Right hindlimb (tissue), 1 donor: Measurements from ENCODE around the gene DGKI.
A peak's percentile ranks its signal among the peaks of the same experiment; 100 is the strongest.

ENCODE experiments used
- DNase-seq: peaks from one replicate; pipeline ENCODE4 v3.0.0-alpha.2; 2018

DGKI gene

DNA sequence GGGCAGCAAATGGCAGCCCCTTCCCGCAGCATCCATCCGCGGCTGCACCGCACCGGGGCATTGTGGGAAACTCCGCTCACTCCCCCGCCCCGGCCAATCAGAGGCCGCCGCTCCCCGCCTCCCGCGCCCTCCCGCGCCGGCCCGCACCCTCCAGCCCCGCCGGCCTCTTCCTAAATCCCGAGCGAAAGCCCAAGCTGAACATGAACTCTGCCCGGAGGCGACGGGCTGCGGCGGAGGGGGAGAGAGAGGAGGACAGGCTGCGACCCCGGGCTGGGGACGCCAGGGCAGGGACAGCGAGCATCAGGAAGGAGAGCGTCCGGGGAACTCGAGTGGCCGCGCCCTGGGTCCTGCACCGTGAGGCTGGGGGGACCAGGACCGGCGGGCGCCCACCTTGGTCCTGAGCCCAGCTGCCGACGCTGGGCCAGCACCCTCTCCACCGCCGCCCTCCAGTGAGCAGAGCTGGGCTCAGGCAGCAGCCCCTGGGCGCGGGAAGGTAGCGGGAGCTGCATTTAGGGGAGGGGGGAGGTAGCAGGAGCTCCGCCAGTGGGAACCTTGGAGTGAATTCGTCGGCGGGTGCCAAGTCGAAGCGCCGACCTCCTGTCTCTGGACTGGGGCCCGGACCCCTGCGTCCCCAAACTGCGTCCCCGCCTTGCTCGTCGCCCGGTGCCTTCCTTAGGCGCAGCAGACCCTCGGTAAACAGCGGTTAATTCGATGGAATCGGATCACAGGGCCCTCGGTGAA, at the start of gene DGKI:
Gene DGKI (minus strand): TSS at position 148 of the 741 bp plus-strand sequence.
- peak; percentile 43 for DNase-seq

DNA sequence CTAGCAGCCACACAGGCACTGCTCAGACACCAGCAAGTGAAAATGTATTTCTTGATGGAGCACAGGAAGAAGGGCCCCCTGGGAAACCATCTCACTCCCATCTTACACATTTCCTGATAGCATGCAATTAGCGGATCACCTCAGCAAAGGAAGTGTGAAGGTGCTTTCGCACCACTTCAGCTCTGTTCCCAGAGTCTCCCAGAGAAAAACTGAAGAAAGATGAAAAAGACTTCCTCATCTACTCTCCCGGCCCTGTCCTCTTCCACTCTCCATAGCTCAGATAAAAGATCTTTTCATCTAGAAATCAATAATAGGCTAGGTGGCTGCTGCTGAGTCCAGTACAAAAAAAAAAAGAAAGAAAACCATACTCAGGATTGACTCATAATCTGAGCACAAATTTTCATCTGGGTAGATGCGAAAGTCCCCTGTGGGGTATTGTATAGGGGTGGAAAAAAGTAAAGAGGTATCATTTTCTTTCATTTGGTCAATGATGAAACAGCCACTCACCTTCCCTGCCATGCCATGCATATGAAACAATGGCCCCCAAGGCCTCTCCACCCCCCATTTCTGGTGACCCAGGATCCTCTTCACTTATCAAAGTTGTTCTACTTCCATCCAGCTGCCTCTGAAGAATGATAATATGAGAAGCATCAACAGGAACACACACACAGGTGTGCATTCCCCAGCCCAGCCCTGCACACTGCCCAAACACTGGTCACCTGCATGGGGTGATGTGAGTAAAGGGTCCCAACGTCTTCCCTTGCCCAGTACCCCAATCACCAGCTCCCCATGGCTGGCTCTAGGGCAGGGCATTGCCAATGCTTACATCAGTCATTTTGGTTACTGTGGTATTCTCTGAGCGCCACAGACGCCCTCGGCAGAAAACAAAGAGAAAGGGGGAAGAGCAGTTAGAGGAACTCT, 48.8 kb upstream of the DGKI start:
- no peak for DNase-seq

DNA sequence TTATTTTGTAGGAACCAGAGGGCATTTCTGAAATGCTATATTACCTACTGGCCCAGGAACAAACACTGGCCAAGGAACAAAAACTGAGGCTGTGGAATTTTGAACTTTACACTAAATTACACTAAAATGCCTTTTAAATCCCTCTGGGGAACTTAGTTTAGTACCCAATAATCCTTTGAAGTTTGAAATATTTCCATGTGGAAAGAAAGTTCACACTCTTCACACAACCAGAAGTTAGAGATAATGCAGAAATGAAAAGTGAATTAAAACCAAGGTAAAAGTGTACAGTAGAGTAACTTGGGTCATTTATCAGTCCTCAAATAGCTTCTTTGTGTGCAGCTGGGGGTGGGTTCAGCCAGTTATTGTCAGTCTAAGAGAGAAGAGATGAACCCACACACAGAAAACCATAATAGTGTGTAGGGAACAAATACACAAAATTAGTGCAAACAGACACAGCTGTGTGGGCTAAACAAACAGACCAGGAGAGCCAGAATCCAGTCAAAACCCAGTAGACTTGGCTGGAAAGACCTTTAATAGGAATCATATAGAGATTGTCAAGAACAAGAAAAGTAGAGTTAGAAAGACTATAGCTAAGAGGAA, 46.5 kb upstream of the DGKI start:
- DNase-seq: no peak

DNA sequence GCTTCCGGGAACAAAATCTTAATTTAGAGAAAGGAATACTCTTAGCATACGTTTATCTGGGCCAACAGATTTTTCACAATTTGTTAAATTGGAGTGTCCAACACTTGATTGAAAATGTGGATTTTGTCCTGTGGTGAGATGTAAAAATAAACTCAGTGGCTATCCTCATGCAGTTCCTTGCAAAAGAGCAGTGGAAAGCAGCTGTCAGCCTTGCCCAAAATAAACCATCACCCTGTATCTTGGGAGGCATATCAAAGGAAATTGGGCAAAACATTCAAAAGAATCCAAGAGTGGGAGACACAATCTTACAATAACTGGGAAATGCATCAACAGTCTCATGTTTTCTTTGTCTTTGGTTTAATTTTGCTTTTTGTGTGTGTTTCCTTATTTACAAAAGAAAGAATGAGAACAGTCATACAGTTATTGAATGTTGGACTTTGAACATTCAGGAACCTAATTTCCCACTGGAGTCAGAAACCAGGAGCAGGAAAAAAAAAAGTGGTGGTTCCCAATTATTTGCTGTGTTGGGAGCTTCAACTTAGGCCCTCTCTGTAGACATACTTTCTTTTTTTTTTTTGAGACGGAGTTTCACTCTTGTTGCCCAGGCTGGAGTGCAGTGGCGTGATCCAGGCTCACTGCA, 44.4 kb upstream of the DGKI start:
- no peak for DNase-seq

DNA sequence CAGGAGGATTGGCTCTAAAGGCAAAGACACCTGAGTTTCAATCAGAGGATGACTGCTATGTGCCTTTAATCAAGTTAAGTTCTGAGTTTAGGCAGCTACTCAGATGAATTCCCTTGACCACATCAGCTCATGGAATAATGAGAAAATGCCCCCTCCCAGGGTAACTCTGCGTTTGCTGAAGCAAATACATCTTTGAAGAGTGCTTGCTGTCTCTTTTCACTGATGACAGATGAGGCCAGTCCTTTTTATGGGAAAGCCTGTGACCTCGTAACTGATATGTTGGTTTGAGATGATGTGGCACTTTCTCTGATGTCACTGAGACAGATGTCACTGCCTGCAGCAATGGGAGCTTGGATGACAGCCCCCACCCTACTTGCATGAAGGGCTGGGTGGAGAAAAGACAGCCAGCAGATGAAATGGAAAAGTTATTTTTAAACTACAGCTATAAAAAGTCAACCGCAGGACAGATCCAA, 43.7 kb upstream of the DGKI start:
- DNase-seq: peak; percentile 55

DNA sequence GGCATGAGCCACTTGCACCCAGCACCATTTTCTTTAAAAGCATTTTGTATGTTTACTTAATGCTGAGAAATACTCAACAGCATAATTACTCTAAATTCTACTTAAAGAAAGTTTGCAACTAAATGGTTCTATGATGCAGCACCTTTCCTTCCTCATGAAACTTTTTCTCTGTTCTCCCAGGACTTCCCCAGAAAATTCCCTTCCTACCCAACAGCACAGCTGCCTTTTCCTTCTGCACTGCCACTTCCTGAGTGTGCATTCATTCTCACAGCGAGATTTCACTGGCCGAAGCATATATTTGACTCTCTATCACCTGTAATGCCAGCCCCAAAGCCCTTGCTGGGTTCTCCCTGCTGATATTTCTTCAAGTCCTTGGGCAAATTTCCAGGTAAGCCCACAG, 41.5 kb upstream of the DGKI start:
- DNase-seq: no peak

DNA sequence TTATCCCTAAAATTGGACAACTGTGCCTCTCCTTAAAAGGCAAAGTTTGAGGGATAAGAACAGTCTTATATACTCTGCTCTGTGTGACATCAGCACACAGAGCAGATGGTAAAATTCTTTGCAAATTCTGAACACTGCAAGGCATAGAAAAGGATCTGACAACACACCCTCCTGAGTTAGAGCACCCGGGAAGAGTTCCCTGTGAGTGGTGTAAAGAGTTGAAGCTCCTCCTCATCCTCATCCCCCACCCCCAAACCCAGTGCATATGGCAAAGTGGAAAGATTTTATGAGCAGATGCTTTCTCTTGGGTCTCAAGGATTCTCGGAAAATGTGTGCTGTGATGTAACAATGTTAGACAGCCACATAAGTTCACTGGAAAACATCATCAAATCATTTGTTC, 40.0 kb upstream of the DGKI start:
- peak; percentile 63 for DNase-seq

DNA sequence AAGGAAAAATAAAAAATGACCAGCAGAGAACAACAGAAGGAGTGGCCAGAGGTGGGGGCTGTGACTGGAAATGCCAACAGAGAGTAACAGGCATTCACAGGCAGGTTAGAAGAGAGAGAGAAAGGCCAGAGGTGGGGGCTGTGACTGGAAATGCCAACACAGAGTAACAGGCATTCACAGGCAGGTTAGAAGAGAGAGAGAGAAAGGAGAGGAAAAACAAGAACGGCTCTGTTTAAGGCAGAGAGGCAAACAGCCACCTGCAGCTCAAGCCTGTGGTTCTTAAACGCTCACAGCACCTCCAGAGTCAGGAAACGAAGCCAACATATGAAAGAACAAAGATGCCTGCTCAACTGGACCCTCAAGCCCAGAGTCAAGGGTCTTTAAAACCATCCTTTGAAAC, 39.5 kb upstream of the DGKI start:
- no peak for DNase-seq

DNA sequence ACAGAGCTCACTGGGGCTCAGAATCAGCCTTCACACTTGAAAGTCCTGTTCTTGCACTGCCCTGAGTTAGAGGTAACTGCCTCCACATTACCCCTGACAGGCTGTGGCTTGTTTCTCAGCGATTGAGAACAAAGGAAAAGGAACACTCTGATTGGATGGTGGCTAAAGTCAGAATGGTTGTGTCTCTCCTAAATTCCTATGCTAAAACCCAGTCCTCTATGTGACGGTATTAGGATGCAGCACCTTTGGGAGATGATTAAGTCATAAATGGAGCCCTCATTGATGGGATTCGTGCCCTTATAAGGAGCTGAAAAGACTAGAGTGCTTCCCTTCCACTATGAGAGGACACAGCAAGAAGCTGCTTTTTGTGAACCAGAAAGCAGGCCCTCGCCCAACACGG, 38.9 kb upstream of the DGKI start:
- no peak for DNase-seq

DNA sequence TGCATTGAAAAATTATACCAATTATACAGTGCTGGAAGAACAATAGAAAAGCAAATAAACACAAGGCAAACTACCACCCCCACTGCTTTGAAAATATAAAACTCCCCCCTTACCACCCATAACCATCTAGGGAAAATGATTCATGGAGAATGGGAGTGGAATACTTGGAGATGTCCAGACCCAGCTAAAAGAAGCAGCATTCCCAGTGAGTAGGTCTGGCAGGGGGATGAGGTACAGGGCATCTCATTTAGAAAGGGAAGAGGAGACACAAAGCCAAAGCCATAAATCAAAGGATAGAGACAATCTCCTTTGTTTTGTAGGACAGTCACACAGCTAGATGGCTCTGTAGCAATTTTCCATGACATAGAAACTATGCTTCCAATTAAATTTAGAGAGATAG, 36.0 kb upstream of the DGKI start:
- no peak for DNase-seq

DNA sequence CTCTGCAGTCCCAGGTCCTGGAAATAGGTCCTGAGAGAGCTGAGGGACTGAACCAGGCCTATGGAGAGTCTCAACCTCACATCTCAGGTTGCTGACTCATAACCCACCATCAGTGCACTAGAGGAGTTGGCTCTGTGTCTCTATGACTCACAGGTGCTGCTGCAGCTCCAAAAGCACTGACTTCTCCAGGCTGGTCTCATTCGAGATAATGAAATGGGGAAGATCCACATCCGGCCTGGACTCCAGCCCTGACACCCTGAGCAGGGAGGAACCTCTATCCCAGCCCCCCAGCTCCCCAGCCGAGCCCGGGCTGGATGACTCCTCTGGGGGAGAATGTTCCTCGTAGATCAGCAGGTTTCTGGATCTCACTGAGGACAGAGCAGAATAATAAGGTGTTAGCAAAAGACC, 35.5 kb upstream of the DGKI start:
- no peak for DNase-seq

DNA sequence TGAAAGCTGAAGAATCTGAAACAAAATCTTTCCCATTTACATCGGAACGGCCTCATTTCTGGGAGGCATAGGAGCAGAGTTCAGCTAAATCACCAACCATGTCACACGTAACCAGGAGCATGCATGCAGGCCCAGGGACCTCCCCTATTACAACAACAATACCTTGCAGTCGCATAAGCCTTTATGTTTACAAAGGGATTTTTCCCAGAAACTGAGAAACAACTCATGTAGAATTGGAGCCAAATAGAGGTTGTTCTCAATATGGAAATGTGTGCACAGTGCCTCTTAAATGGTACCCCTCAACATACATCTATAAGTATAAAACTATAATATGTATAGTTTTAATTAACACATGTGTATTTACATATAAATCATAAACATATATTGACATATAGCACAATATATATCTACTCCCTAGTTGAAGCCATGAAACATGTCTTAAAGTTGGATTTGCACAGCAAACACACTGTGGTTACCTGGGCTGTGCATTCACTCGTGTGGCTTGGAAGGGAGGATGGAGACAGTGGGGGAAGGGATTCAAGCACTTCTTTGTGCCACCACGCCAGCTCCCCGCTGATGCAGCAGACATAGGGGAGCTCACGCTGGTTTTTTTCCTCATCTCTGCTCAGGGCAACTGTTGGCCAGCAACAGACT, 35.0 kb upstream of the DGKI start:
- DNase-seq: no peak

DNA sequence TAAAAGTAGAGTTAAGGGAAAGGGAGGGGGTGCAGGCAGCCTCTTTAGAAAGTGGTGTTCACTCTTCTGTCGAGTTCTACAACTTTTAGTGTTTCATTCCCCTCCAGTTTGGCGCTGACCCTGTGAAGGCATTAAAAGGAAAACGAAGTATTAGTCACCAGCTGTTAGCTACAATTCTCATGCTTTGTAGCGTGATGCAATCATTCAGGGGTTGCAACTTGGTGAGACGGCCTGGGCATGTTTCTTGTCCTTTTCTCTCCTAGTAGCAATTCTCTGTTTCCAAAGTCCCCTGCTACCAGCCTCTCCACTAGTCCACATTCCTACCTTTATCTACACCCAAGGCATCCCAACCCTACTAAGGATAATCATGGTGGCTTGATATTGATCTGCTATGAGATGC, 33.7 kb upstream of the DGKI start:
- DNase-seq: no peak

DNA sequence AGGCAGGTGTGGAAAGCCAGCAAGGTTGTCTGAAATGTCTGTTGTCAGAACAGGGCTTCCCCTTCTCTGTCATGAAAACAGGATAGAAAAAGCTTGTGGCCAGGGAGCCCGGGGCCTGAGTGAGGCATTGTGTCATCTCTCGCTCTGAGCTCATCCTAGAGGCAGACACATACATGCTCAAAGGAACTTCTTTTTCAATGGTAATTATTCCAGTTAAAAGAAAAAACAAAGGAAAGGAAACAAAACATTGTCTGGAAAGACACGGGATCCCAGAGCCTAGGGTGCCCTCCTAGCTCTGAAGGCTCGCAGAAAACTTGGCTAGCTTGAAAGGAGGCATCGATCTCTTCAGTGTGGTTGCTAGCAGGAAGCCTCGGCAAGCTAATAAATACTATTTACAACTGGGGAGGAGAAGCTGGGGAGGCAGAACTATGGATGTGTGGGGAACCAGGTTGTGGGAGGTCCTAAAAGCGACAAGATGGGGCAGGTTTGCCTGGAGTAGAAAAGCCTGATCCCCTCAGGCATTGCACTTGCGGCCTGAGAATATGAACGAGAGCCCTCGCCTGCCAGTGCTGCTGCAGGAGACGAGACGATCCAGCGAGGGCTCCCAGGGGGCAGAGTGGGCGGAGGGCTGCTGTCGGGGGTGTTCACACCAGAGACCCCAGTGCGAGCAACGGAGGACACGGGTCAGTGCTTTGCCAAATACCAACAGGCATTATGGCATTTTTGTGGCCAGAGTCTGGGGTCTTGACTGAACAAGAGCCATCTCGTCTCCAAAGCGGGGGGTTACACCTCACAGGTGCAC, 32.8 kb upstream of the DGKI start:
- DNase-seq: no peak

DNA sequence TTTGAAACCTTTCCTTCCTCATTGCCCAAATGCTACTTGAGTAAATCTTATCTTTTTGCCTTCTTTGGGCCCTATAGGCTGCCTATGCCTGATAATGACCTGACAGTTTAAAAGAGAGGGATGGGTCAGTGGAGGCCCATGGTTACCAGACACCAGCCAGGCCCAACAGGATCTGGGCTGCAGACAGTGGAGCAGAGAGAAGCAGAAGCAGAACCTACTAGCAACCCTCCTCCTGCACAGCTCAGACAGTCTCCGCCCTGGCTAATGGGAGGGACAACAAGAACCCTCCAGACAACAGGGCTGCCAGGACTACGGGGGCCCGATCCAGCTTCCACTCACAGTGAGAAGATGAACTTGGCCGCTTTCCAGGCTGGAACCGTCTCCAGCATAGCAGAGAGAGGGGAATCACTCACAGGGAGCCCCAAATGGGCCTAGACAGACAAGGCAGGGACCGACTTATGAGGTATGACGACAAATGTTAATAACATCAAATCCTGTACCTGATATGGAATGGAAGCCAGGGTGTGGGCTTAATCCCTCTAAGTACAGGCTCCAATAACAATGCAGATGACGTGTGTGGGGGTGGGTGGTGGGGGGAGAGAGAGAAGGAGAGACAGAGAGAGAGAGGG, 31.7 kb upstream of the DGKI start:
- DNase-seq: peak; percentile 95

DNA sequence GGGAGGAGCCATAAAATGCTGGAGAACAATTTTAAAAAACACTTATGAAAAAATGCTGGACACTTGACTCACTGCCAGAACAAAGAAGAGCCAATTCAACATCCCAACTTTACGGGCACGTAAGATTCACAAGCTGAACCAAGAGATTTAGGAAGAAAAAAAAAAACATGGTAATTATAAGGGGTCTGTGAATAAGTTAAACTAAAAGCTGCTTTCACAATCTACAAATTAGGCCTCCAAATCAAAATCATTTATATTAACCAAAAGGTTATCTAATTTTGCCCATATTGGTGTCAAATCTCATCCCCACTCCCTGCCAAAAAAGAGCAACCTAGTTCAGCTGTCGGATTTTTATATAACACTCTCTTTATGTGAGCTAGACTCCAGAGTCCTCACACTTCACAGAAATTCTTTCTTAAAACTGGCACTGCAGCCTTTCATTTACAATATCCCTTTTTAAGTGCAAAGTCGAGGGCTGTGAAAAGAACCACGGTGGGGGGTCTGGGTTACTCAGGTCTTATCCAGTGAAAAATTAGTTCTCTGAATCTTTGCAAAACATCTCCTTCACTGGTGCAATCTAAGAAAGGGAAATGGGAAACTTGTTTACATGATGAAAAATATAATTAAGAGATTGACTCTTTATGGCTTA, 30.4 kb upstream of the DGKI start:
- no peak for DNase-seq

DNA sequence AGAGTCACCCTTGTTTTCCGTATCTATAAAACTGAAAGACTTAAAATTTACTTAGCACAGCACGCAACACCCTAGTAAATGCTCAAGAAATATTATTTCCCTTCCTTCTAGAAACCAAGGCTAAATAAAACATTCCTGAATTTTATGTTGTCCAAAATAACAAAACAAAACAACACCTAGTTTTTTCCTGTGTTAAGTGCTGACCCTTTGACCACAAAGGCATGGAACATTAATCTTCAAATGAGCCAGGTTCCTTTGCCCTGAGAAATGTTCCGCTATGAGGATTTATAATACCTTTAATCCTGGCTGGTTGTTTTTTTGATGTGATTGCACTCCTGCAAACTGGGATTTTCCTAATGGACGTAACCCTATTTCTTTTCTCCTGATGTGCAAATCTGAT, 29.0 kb upstream of the DGKI start:
- DNase-seq: no peak

DNA sequence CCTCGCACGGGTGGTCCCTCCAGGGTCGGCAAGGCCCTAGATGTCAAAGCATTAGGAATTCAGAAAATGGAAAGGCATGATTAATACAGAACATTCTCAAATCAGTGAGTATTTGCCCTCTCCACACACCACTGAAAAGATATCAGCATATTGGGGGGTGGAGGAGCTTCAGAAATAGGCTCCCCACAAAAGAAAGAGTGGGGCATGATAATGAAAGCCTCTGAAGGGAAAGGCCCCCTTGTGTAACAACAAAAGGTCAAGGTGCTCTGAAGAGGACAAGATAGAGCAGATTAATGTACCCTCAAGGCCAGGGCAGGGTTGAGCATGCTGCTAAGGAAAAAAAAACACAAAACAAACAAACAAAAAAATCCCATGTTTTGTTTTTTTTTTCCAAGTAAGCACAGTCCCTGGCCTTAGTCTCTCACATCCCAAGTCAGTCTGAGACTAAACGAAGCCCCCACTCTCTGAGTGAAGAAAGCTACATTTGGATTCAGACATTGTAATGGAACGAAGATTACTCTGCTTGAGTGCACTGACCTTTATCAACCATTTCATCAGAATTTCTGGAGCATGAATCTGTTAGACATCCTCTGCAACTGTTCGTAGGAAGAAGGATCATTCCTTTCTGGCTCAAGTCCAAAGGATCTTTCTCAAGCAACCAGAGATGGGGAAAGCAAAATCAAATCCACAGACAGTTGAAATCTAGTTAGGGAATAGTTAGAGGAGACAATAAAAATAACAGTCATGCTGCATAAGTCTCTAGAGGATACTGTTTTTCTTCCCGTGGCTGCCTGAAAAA, 27.4 kb upstream of the DGKI start:
- no peak for DNase-seq

DNA sequence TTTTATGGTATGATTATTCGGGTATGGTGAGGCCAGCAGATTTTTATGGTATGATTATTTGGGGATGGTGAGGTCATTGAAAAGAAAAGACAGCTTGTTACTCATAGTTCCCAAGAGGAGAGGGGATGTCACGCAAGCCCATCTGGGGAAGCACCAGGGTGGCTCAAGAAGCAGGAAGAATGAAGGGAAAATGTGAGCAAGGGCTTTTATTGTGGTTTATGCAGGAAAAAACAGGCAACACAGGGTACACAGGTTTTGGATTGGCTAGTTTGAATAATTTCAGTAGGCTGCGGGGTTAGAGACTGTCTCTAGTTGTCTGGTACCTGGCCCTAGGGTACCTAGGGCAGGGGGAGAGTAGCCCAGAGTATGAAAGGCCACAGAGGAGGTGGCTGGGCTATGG, 26.8 kb upstream of the DGKI start:
- no peak for DNase-seq
